ENCODE measurements around the gene TMEM175.

- TF ChIP-seq CTCF (IDR thresholded peaks at IDR 0.05), result no peak
- no peak for TF ChIP-seq POLR2A (IDR thresholded peaks at IDR 0.05)
Measured at GRCh38 chr4:892780-893179, 39.5 kb upstream of the TMEM175 start.
